GM12801 (cell line): ENCODE data around the gene IDH1.

Experiments used
- TF ChIP-seq, protein P1 (sequence below): IDR thresholded peaks from one replicate; pipeline ENCODE4 v1.5.1; 2011; ENCODE audit warnings: control low read depth; ENCODE audit not compliant: insufficient read length; ENCODE audit errors: extremely low read depth

The IDH1 gene

GRCh38 chr2:208195531-208195930 is 59.3 kb downstream of the IDH1 start:
- TF ChIP-seq, protein P1, sequence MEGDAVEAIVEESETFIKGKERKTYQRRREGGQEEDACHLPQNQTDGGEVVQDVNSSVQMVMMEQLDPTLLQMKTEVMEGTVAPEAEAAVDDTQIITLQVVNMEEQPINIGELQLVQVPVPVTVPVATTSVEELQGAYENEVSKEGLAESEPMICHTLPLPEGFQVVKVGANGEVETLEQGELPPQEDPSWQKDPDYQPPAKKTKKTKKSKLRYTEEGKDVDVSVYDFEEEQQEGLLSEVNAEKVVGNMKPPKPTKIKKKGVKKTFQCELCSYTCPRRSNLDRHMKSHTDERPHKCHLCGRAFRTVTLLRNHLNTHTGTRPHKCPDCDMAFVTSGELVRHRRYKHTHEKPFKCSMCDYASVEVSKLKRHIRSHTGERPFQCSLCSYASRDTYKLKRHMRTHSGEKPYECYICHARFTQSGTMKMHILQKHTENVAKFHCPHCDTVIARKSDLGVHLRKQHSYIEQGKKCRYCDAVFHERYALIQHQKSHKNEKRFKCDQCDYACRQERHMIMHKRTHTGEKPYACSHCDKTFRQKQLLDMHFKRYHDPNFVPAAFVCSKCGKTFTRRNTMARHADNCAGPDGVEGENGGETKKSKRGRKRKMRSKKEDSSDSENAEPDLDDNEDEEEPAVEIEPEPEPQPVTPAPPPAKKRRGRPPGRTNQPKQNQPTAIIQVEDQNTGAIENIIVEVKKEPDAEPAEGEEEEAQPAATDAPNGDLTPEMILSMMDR: no peak

DNA sequence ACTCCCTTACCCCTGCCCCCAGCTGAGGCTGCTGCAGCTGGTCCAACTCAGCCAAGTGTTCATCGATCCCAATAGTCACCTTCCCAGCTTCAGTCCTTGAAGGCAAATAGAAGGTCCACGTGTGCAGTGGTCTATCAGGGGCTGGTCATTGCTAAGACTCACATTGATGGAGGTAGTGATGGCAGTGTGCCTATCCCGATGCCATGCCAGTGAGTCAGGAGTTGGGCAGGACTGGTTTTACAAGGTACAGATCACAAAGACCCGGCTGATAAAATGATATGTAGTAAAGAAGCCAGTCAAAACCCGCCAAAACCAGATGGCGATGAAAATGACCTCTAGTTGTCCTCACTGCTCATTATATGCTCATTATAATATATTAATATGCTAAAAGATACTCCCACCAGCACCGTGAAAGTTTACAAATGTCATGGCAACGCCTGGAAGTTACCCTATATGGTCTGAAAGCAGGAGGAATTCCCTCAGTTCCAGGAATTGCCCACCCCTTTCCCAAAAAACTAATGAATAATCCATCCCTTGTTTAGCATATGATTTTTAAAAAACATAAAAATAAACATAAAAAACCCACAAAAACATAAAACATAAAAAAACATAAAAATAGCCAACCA is 62.1 kb downstream of the IDH1 start:
- TF ChIP-seq, protein P1: no peak

DNA sequence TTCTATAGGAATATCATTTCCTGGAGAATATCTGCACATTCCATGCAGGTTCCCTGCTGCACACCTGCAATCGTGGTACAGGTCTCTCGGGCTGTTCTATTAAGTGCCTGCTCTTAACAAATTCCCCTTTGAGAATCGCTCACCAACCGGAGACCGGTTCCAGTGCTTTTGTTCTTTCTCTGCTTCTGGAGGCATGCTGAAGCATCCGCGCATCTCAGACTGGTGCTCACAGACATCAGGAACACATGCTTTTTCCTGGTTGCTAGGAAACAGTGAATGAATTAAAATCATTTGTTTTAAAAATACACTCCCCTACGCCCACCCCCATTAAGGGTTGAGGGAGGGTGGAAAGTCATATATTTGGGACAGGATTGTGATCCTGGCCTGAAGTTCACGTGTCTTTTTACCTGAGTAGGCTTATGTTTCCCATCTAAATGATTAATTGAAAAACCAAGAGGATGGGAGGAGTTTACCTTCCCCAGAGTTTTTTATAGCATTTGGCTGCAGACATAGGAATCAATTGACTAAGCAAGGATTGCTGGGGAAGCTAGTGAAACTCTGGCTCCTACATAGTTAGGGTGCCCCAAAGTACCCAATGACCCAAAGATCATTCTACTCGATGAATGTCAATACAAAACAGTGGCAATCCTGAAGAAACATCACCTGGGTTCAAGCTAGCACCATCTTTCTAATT is 64.9 kb downstream of the IDH1 start, which contains the start of gene C2orf80:
Gene C2orf80, minus strand, starts transcription at position 221 of the 694 bp plus-strand sequence. CDS start 3,044 bp downstream, outside the sequence.
- TF ChIP-seq, protein P1: no peak

DNA sequence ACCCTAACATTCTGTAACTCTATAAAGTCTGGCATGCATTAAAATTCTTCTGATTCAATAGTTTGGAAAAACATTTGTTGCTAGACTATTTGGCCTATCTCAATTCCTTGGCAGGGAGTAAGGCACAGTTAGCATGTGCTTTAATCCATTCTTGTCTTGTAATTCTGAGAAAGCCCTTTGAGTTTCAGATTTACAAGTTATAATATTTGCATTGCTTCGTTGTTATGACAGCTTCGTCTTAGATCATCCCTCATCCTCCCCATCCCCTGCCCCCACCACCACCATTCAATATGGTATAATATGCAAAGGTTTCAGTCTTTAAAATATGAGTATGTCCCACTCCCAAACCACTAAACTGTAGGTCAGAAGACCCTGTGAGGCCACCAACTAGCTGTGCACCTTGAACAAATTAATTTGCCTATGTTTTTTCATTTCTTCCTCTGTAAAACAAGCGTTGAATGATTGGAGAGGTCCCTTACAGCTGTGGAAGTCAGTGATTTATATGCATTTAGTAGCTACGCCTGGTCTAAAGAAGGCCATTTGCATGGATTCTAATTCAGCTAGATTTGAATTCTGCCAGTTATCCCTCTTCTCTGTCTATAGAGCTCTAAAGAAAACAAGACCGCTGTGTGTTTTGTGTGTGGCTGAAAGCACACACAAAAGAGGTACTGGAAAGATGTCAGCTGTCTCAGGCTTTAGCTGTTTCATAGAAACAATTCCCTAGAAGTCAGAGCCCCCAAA is 65.6 kb downstream of the IDH1 start:
- TF ChIP-seq, protein P1: no peak

- TF ChIP-seq, protein P1: no peak
Observed at GRCh38 chr2:208186893-208187292, 68.0 kb downstream of the IDH1 start.

DNA sequence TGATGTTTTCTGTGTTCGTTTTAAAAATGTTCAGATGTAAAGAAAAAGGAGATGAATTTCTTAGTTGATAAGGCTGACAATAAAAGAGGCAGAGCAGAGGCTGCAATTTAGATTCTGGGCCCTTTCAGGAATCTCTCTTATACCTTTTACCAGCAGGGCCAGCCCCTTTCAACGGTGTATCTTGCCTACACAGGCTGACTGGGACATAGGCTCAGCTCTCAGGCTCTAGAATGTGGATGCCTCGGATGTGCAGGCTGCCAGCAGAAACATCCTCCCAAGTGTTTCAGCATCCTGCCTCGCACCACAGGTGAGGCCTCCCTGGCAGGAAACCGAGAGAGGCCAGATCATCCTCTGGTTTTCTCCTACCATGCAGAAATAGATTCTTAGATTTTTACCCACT is 68.4 kb downstream of the IDH1 start:
- TF ChIP-seq, protein P1: no peak
